Stromal cell of bone marrow (primary cell): Measurements from ENCODE around the gene IDE.
"Not testable (repeated sequence)": the region's sequence is repeated elsewhere in the genome, so short reads cannot be mapped to it uniquely, and the experiment has no call there.

Experiments
- DNase-seq: peaks from one replicate; pipeline ENCODE4 v3.0.0-alpha.2; 2012; ENCODE audit warnings: low read depth

IDE gene

GRCh38 chr10:92490387-92490786, 83.5 kb downstream of the IDE start:
- DNase-seq, result no peak

GRCh38 chr10:92486637-92487036, 87.3 kb downstream of the IDE start:
- DNase-seq, result no peak

DNA sequence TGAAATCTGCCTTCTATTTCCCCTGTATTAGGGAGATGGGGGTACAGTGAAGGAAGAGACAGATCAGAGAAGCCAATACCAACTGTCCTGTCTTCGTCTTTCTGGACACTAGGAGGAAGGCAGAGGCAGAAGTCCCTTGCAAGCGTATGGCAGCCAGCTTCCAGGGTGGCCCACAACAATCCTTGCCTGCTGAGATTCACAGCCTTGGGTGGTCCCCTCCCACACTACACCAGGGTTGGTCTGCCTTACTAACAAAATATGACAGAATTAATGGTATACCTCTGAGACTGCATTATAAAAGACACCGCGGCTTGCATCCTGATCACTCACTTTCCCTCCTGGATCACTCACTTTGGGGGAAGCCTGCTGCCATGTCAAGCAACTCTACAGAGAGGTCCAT, 90.4 kb downstream of the IDE start:
- DNase-seq, result no peak

- DNase-seq, result no peak
Observed at GRCh38 chr10:92480413-92480812, 93.5 kb downstream of the IDE start.

DNA sequence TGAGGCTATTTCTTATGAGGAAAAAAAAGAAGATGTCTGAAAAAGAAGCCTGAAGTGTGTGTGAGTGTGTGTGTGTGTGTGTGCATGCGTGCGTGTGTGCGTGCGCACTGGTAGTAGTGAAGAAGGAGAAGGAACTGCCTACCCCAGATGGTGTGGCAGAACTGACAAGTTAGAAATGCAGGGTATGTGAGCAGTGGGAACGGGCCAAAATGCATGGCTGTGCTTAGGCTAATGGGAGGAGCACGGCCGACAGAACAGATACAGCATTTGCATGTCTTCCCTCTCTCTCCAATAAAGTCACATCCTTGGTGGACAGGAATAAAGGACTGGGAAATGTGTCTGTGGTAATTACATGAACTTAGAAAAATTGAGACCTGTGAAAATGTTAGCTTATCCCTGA, 94.3 kb downstream of the IDE start:
- DNase-seq, result no peak

DNA sequence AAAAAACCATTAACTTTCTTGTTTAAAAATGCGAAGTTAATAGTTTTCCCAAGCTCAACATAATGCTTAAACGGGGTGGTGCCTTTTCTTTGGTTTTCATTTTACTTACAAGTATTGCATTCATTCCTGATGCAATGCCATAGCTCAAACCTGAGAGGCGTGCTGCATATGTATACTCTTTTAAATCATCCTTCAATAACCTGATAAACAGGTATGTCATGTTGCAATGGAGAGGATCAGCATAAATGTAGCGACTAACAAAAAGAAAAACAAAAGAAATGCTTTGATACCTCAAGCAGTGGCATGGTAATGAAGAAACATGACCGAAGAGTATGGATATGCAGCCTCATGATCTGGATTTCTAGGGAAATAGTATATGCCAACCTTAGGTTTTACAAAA, 95.4 kb downstream of the IDE start:
- DNase-seq, result no peak

- no peak for DNase-seq
Observed at GRCh38 chr10:92475357-92475868, 98.5 kb downstream of the IDE start.

DNA sequence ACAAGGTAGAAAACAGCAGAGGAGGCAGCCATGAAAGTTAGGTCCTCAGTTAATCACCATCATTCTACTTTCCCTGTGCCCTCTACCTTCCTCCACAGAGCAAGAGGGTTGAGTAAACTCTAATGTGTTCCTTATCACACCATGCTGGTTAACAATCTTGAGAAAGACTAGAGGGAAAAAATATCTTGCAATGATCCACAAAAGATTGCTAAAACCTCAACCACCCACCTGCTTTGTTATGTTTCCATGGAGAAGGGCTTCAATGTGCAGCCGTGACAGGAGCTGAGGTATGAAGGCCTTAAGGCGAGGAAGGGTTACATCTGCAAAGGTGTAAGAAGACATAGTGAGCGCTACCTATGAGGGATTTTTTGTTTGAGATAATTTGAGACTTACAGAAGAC, 103.9 kb downstream of the IDE start:
- DNase-seq, result no peak

DNA sequence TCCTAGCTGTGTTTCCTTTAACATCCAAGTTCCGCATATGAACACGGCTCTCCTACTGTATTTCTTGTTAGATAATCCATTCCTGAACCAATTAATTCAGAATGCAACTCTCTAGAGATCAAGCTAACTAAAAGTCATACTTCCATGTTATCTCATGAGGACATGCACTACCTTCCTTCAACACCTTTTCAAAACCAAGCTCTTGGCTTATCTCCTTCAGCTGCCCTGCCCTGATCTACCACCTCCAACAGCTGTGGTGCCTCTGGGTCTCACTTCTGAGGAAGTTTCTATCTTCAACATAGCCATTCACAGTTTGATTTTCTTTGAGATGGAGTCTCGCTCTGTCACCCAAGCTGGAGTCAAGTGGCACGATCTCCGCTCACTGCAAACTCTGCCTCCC, 109.5 kb downstream of the IDE start:
- no peak for DNase-seq

DNA sequence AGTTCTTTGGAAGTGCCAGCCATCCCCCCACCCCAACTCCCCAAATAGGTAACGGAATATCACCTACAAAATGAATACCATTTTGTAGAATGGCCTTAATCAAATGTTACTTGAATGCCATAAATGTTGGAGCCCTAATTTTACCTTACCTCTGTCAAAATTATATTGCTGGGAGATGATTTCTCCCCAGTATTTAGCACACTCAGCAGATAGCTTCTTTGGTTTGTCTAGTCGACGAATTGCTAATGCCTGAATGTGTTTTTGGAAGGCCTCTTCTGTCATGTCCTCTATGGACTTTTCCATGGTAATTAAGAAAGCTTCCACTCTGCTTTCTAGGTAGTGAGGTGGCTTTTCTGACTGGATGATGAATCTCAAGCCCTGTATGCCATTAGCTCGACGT, 110.3 kb downstream of the IDE start:
- no peak for DNase-seq

GRCh38 chr10:92454955-92455354, 118.9 kb downstream of the IDE start:
- DNase-seq, result not testable (repeated sequence)

GRCh38 chr10:92452313-92452712, 121.6 kb downstream of the IDE start:
- DNase-seq, result no peak

DNA sequence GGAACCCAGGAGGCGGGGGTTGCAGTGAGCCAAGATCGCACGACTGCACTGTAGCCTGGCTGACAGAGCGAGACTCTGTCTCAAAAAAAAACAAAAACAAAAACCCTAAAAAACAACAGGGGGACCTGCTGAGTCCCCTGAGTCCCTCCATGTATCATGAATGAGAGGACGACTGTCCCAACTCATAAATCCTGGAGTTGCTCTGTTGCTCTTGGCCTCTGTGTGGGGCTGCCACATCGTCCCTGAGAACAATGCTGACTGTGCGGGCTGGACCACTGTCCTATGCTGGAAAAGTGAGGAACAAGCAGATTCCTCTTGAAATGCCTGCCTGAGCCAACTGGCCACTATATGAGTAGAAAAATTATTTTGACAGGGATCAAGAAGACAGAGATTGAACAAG, 122.5 kb downstream of the IDE start:
- DNase-seq, result no peak

DNA sequence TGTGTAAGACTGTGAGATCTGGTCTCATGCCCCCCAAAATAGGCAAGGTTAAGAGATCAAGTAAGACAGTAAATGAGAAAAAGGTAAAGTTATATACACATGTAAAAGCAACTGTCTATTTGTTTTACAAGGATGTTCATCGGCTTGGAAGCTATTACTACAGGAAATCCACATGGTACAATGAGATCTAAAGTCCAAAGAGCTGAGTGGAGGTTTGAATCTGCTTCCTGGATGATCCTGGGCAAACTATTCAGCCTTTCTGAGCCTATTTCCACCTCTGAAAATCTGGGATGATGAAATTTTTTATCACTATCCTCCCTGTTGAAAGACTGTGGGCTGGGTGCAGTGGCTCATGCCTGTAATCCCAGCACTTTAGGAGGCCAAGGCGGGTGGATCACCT, 123.0 kb downstream of the IDE start:
- DNase-seq, result no peak

GRCh38 chr10:92440578-92440977, 133.3 kb downstream of the IDE start:
- DNase-seq, result no peak

- DNase-seq, result no peak
Observed at GRCh38 chr10:92438220-92438619, 135.7 kb downstream of the IDE start.

- DNase-seq, result no peak
Observed at GRCh38 chr10:92436611-92437010, 137.3 kb downstream of the IDE start.

DNA sequence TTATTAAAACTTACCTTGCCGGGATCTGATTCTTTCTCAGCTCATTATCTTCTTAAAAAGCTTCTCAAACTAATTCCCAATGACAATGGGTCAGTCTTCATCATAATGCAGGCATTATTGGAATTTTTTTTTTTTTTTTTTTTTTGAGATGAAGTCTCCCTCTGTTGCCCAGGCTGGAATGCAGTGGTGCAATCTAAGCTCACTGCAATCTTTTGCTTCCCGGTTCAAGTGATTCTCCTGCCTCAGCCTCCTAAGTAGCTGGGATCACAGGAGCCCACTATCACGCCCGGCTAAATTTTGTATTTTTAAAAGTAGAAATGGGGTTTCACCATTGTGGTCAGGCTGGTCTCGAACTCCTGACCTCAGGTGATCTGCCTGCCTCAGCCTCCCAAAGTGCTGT, 137.8 kb downstream of the IDE start:
- DNase-seq, result not testable (repeated sequence)

GRCh38 chr10:92434385-92434784, 139.5 kb downstream of the IDE start:
- no peak for DNase-seq

DNA sequence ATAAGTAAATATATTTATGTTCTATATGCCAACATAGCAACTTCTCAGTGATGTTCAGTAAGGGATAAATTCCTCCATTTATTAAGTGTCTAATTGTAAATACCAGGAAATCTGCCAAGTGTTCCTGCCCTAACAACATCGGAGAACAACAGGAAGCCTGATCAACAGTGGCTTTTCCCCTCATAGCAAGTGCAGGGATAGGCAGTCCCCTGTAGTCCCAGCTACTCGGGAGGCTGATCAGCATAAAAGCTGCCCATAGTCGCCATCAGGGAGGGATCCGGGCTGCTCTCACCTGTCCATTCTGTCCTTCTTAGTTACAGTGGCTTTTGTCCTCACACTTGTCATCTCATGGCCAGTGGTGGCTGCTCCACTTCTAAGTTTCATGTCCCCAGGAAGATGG, 141.3 kb downstream of the IDE start:
- no peak for DNase-seq

- DNase-seq, result no peak
Observed at GRCh38 chr10:92430103-92430502, 143.8 kb downstream of the IDE start.

- DNase-seq, result no peak
Observed at GRCh38 chr10:92421550-92421949, 152.3 kb downstream of the IDE start.

- DNase-seq, result no peak
Observed at GRCh38 chr10:92420546-92421275, 153.2 kb downstream of the IDE start.
